Mesodermal cell (in vitro differentiated cells): ENCODE measurements around the gene PRMT9. TPM values are rescaled to one million over a fixed set of nuclear protein-coding genes. Genes with fewer than 3 reads are reported as not detected.

Source experiments
- H3K27ac ChIP-seq: 2 replicates; pipeline ENCODE4 v1.7.0; 2013; ENCODE audit warnings: mild to moderate bottlenecking, low read depth, low read length, moderate library complexity; ENCODE audit not compliant: severe bottlenecking
- H3K36me3 ChIP-seq: 2 replicates; pipeline ENCODE4 v1.7.1; 2013; ENCODE audit warnings: mild to moderate bottlenecking, low read length, moderate library complexity; ENCODE audit not compliant: control insufficient read depth, insufficient read depth
- H3K4me1 ChIP-seq: one replicate; pipeline ENCODE4 v1.7.1; 2013; ENCODE audit warnings: mild to moderate bottlenecking, low read length; ENCODE audit not compliant: insufficient read depth, control insufficient read depth, poor library complexity, severe bottlenecking
- H3K4me3 ChIP-seq: 2 replicates; pipeline ENCODE4 v1.7.0; 2013; ENCODE audit warnings: low read length, control low read depth, mild to moderate bottlenecking; ENCODE audit not compliant: insufficient read depth, poor library complexity, severe bottlenecking; ENCODE audit errors: extremely low read depth
- H3K9me3 ChIP-seq: 2 replicates; pipeline ENCODE4 v1.7.1; 2013; ENCODE audit warnings: mild to moderate bottlenecking, low read length, moderate library complexity; ENCODE audit not compliant: control insufficient read depth
- WGBS, 2 experiments: methylation state at CpG; one replicate each; pipeline ENCODE4 v1.1.5; 2013; ENCODE audit warnings: missing lambda C conversion rate in 2 of 2; ENCODE audit not compliant: insufficient coverage in 2 of 2; 5-methylcytosine and 5-hydroxymethylcytosine counted together
- polyA plus RNA-seq, 2 experiments: library from polyadenylated mRNA; stranded (reverse); fragments of 50-300 nt; gene quantifications; one replicate each; pipeline ENCODE4 v1.2.3, GENCODE V29; 2013

Gene PRMT9
- 7.8 TPM for polyA plus RNA-seq (2013, experiment 1 of 2)
- 6.7 TPM for polyA plus RNA-seq (2013, experiment 2 of 2)

DNA sequence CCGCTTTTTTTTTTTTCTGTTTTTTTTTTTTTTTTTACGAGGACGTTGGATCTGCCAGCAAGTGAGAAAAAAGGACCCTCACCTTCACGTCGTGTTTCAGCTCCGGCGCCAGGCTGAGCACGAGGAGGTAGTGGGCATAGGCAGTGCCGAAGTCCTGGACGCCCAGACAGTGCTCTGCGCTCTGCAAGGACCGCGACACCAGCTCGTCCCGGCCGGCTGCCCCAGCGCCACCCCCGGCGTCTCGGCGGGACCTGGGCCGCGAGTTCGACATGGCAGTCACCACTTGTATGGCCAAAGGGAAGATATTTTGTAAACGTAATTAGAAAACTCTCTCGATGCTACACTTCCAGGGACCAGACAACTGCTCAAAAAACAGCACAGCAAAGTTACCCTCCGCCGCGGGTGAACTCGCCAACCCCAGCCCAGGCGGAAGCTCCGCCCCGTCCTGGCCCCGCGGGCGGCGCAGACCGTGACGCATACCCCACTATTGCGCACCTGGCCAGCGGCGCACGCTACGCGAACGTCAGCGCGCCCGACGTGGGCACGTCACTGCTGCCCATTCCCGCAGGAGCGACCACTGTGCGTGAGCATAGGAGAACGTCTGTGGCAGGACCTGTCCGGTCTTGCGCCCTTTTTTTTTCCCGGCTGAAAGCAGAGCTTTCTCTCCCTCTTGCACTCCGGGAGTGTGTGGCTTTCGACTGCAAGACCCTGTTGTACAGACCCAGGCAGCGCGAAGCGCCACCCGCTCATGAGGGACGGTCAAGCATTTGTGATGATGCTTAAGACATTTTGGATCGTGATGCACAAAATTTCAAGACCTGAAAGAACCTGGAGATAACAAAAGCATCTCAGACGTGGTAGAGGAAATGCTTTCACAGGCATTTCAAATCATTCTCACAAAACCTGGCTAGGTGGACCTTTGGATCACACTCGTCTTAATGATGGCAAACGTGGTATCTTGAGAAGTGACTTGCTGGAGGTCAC, at the start of gene PRMT9:
TSS of gene PRMT9 (minus strand) at position 447 of the 984 bp plus-strand sequence. CDS start at position 271, 176 bp downstream.
- WGBS, 2 experiments, result 3% methylated on average over 30 to 60 of the region's 69 CpGs

DNA sequence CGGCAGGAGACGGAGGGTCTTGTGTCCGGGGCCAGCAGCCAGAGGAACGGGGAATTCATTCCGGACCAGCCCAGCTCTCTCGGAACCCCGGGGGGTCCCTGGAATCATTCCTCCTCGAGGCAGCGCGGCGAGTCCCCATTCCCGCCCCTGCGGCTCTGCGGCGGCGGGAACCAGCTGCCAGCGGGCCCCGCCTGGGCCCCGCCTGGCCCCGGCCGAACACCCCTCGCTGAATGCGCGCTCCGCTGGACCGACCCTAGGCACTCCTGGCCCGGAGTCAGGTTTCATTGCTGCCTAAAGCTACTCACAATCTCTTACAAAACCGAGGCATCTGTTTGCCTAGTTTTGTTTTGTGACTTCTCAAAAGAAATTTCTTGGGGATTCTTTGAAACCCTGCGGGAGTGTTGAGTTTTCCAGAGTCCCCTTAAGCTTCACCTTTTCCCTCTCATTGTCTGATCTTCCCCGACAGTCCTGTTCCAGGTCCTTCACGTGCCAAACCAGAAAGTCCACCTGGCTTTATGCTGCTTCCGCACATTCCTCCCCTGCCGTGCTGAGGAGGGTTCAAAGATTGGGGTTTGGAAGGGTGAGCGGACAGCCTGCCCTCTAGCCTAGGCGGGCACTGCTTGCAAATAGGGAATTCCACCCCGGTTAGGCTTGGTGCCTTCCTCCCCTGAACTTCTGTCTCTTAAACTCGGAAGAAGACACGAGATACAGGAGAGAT, 48.7 kb upstream of the PRMT9 start:
- WGBS, 2 experiments, result 0 to 2% methylated on average over 26 to 27 of the region's 38 CpGs
- peaks cover 42% of the 10 kb centered on the region for H3K4me1 ChIP-seq
- H3K27ac ChIP-seq, result peak overlapping the region; percentile 52
- no peaks in the 10 kb centered on the region for H3K36me3 ChIP-seq
- no peaks in the 10 kb centered on the region for H3K9me3 ChIP-seq
- peak overlapping the region; percentile 84 for H3K4me3 ChIP-seq

More for the DNA sequence above, at the start of gene PRMT9:
- H3K27ac ChIP-seq, result peak within 1 kb of the TSS; percentile 78
- H3K4me1 ChIP-seq, result no peaks in the 10 kb centered on the region
- H3K9me3 ChIP-seq, result no peaks in the 10 kb centered on the region
- H3K4me3 ChIP-seq, result peak within 1 kb of the TSS; percentile 81
- peaks cover 3% of the 10 kb centered on the region for H3K36me3 ChIP-seq

DNA sequence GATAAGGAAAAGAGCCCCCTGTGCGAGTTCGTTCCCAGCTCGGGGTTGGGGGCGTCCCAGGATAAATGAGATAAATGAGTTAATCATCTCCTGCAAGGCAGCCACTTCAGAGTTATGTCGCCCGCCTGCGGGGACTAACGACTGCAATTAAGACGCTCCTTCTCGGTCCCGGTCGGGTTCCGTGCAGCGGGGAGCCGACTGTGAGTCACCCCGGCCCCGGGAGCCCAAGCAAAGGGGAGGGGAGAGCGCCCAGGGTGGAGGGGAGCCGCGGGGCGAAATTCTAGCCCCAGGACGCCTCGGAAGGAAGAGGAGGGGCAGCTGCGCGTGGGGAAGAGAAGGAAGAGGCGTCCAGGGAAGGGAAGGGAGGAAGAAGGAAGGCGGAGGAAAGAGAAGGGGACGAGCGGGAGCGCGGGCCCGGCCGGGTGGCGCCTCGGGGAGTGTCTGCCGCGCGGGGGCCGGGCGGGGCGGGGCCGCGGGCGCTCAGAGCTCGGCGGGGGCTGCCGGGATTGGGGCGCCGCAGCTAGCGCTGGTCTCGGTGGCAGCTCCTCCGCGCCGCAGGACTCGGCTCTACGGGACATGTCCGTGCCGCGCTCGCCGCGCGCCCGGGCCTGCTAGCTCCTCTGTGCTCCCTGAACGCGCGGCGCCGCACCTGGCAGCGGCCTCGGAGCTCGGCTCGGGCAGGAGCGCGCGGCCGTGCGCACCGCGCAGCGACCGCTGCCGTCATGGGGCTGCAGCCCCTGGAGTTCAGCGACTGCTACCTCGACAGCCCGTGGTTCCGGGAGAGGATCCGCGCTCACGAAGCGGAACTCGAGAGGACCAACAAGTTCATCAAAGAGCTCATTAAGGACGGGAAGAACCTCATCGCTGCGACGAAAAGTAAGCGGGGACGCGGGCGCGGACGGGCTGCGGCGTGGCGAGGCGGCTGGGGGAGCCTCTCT, 47.9 kb upstream of the PRMT9 start, which contains the start of gene ARHGAP10:
TSS of gene ARHGAP10 (plus strand) at position 509 of the 938 bp plus-strand sequence. CDS start at position 723, 214 bp downstream.
- no peaks in the 10 kb centered on the region for H3K9me3 ChIP-seq
- peak within 1 kb of the TSS; percentile 52 for H3K27ac ChIP-seq
- no peaks in the 10 kb centered on the region for H3K36me3 ChIP-seq
- WGBS, 2 experiments, result 0 to 1% methylated on average over 77 to 82 of the region's 106 CpGs
- peak within 1 kb of the TSS; percentile 84 for H3K4me3 ChIP-seq
- peaks cover 42% of the 10 kb centered on the region for H3K4me1 ChIP-seq

DNA sequence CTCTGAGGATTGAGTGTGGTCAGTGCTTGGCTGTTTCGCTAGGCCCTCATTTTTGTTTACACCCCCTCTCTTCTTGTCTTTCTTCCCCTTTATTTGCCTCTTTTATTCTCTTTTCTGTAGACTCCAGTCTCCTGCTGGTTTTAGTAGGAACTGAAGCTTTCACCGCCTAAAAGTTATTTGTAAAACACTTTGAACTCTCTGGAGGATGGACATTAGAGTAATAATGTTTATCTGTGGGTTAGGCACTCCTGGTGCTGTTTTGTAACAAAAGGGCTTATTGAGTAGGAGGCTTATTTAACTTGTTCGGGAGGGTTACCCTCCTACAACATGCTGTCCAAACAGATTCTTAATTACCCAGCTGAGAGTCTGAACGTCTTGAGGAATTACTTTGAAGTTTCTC, 46.4 kb upstream of the PRMT9 start:
- Histone ChIP-seq H3K4me1 (peaks cover 28% of the 10 kb centered on the region), H3K9me3 (no peaks in the 10 kb centered on the region), H3K27ac (peak overlapping the region; percentile 16), H3K4me3 (no peak overlapping the region), H3K36me3 (no peaks in the 10 kb centered on the region)
- WGBS, 2 experiments, result 80% methylated on average over 1 of the region's 4 CpGs; no CpG with 5 or more reads in 1 of the 2 experiments

DNA sequence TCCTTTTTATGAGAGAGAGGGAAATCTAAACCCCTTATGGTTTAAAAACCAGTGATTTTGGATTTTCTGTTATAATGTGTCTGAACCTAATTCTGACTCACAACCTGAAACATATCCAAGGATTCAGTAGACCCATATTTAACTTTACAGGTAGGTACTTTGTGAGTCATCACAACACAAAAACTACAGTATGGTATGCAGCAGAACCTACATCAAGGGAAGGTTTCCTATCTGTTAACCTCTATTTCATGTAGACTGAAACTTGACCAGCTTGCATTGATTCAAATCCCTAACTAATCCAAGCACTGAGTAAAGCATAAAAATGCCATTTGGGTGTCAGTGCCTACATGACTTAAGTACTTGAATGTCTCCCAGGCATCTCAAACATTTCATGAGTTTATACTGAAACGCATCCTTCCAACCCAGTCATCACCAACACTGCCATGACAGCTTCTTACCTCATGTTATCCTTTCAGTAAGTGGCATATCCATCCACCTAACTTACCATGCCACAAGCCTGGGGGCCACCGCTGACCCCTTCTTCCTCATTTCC, 43.6 kb upstream of the PRMT9 start:
- Histone ChIP-seq H3K9me3 (no peaks in the 10 kb centered on the region), H3K36me3 (no peaks in the 10 kb centered on the region), H3K4me1 (peaks cover 8% of the 10 kb centered on the region), H3K4me3 (no peak overlapping the region), H3K27ac (no peak overlapping the region)
- WGBS, 2 experiments, result 90 to 100% methylated on average over 2 of the region's 2 CpGs

DNA sequence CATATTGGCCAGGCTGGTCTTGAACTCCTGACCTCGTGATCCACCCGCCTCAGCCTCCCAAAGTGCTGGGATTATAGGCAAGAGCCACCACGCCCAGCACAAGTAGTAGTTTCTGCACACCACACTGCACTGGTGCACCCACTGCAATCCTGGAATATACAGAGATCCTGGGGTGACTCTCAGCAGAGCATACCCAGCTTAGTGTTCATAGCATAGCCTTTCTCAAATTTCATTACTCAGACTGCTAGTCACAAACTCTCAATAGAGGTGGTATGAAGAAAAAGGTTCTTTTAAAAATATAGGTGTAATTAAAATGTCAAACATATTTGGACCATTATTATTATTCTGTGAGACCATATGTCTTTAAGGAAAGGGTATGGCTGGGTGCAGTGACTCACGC, 41.7 kb upstream of the PRMT9 start:
- H3K4me3 ChIP-seq, result no peak overlapping the region
- H3K36me3 ChIP-seq, result no peaks in the 10 kb centered on the region
- H3K27ac ChIP-seq, result no peak overlapping the region
- 96 to 98% methylated on average over 3 of the region's 4 CpGs for WGBS, 2 experiments
- H3K9me3 ChIP-seq, result no peaks in the 10 kb centered on the region
- peaks cover 8% of the 10 kb centered on the region for H3K4me1 ChIP-seq

DNA sequence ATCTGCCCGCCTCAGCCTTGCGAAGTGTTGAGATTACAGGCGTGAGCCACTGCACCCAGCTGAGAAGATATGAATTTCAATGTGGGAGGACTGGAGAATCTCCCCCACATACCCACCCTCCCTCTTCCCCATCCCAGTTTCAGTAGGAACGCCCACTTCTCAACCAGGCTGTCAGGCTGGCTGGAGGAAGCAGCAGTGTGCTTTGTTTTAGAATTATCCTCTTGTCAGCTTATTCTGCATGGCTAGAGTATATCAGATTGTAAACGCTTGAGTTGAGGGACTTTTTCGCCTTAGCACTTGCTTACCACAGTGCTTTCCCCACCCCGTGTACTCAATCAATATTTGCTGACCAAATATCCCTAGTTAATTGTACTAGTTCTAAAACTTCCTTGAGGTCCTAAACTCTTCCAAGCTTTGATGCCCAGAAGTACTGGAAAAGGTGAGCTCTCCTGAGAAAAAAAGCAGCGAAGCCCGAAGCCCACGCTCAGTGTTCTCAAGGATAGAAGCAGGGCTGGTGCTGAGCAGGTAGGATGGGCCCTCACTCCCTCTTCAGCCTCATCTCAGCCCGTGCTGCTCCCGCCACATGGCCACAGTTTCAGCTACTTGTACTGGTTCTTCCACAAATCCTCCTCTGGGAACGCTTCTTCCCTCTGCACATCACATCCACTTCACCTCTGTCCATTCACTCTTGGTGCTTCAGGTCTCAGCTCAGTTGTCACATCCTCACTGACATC, 40.7 kb upstream of the PRMT9 start:
- H3K4me1 ChIP-seq, result no peaks in the 10 kb centered on the region
- H3K9me3 ChIP-seq, result no peaks in the 10 kb centered on the region
- no peak overlapping the region for H3K27ac ChIP-seq
- no peaks in the 10 kb centered on the region for H3K36me3 ChIP-seq
- no peak overlapping the region for H3K4me3 ChIP-seq
- WGBS, 2 experiments, result 49 to 89% methylated on average over 5 to 9 of the region's 13 CpGs

DNA sequence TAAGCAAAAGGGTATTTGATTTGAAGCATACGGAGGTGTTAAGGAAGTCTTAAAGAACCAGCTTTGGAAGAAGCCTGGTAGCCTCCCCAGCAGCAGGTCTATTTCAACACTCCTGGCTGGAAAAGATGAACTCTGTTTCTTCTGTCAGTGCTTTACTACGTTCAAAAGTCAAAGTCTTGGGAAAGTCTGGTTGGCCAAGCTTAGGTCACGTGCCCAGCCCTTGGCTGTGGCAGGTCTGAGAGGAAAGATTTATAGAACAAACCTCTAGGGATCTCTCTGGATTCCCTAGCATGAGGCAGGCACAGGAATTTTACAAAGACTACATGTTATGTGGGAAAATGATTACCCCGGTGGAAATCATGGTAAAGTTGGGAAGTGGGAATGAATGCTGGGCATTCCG, 39.4 kb upstream of the PRMT9 start:
- Histone ChIP-seq H3K4me1 (no peaks in the 10 kb centered on the region), H3K36me3 (no peaks in the 10 kb centered on the region), H3K9me3 (no peaks in the 10 kb centered on the region), H3K4me3 (no peak overlapping the region), H3K27ac (peak overlapping the region; percentile 23)
- 79 to 89% methylated on average over 1 to 2 of the region's 5 CpGs for WGBS, 2 experiments

DNA sequence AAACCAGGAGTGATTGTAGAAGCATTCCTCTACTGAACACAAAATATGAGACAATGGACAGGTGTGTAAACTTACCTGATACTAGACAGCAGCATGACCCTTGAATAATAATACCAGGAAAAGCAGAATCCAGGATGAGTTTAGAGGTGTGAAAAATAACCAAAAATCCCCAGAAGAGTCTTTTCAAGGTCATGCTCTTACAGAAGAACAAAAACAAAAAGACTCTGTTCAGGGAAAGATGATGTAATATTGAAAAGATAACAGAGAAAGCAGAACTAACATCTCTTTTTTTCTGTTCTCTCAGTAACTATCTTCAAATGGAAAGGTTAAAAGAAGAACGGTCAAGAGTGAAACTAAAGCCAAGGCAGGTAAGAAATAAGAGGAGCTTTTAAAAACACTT, 33.9 kb upstream of the PRMT9 start:
- Histone ChIP-seq H3K9me3 (no peaks in the 10 kb centered on the region), H3K4me1 (no peaks in the 10 kb centered on the region), H3K36me3 (no peaks in the 10 kb centered on the region), H3K27ac (no peak overlapping the region), H3K4me3 (no peak overlapping the region)
- no CpG with 5 or more reads among the region's 1 CpG for WGBS, 2 experiments
